Measurements from ENCODE around the gene ADAMTS8.

DNA sequence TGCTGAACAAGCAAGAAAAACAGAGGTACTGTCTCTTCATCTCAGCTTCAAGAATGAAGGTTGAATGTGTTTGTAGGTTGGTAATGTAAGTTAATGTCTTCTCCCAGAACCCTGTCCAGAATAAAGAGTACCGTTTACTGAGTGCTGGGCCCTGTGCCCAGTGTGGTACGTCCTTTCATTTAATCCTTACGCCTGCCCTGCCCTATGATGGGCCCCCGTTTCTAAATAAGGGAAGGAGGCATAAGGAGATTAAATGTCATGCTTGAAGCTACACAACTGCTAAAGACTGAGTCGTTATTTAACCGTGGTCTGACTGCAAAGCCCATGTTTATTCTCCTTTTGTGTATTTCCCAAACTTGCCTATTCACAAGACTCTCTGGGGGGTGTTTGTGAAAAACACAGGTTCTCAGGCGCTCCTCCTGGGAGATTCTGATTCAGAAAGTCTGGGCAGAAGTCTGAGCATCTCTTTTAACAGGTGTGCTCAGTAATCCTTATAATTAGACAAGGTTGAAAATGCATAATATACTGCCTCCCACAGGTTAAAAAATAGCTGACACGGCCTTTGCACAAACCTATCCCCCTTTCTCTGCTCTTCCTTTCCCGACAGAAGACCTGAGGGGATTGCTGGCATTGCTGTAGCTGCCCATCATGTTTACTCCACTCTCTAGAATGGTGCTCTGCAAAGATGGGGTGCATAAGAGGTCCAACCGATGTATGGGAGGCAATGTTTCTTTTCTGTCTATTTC lies 57.4 kb downstream of the ADAMTS8 start:
- TF ChIP-seq CTCF (conservative IDR thresholded peaks at IDR 0.05 in 1 of 2, IDR thresholded peaks at IDR 0.05 in 1 of 2; ENCODE audit: low read depth in 1 of 2, low read length in 2 of 2) (no peak), EZH2 (IDR thresholded peaks at IDR 0.05; ENCODE audit: low read length, missing control alignments) (no peak)
